HG02885 (cell line): ENCODE measurements around the gene THADA.
A peak's percentile ranks its signal among the peaks of the same experiment; 100 is the strongest.

ENCODE experiments used
- ATAC-seq: cut with Tn5 transposase; IDR thresholded peaks from one replicate; pipeline ENCODE4 v1.9.1; 2021; ENCODE audit warnings: mild to moderate bottlenecking; ENCODE audit not compliant: unreplicated experiment, poor library complexity

The THADA gene

GRCh38 chr2:43515807-43516497, 79.9 kb downstream of the THADA start:
- ATAC-seq = no peak

- no peak for ATAC-seq
These were observed 80.6 kb downstream of the THADA start for GRCh38 chr2:43515248-43515647.

- no peak for ATAC-seq
These were observed 82.0 kb downstream of the THADA start for GRCh38 chr2:43513796-43514195.

- ATAC-seq = no peak
These were observed 82.6 kb downstream of the THADA start for GRCh38 chr2:43513216-43513615.

- ATAC-seq = no peak
These were observed 84.6 kb downstream of the THADA start for GRCh38 chr2:43511199-43511598.

- no peak for ATAC-seq
These were observed 86.0 kb downstream of the THADA start for GRCh38 chr2:43509886-43510285.

GRCh38 chr2:43508209-43508608, 87.6 kb downstream of the THADA start:
- no peak for ATAC-seq

- ATAC-seq = no peak
These were observed 88.7 kb downstream of the THADA start for GRCh38 chr2:43507137-43507536.

- no peak for ATAC-seq
These were observed 100.1 kb downstream of the THADA start for GRCh38 chr2:43495727-43496126.

- ATAC-seq = no peak
These were observed 101.9 kb downstream of the THADA start for GRCh38 chr2:43493954-43494353.

GRCh38 chr2:43491065-43491639, 104.7 kb downstream of the THADA start:
- ATAC-seq = no peak

GRCh38 chr2:43490252-43490786, 105.5 kb downstream of the THADA start:
- no peak for ATAC-seq

- ATAC-seq = no peak
These were observed 107.1 kb downstream of the THADA start for GRCh38 chr2:43488737-43489136.

GRCh38 chr2:43486603-43487002, 109.2 kb downstream of the THADA start:
- no peak for ATAC-seq

- ATAC-seq = no peak
These were observed 111.4 kb downstream of the THADA start for GRCh38 chr2:43484323-43484930.

GRCh38 chr2:43482961-43483360, 112.9 kb downstream of the THADA start:
- peak; percentile 59 for ATAC-seq

GRCh38 chr2:43481927-43482542, 113.8 kb downstream of the THADA start:
- ATAC-seq = no peak

GRCh38 chr2:43480874-43481273, 115.0 kb downstream of the THADA start:
- no peak for ATAC-seq

GRCh38 chr2:43478412-43479086, 117.3 kb downstream of the THADA start:
- ATAC-seq = no peak

GRCh38 chr2:43475922-43476321, 119.9 kb downstream of the THADA start:
- no peak for ATAC-seq
